Endothelial cell of umbilical vein (primary cell): Measurements from ENCODE around the gene MAPRE2.

Experiments
- EZH2 ChIP-seq: IDR thresholded peaks from 2 replicates; pipeline ENCODE4 v1.6.1; 2012; ENCODE audit warnings: borderline replicate concordance, low read depth, mild to moderate bottlenecking, moderate library complexity, low read length, inconsistent platforms; ENCODE audit not compliant: severe bottlenecking
- GATA2 ChIP-seq: IDR thresholded peaks from 2 replicates; pipeline ENCODE4 v1.7.0; 2011; ENCODE audit warnings: low read depth, mild to moderate bottlenecking, moderate library complexity, mixed read lengths, low read length; ENCODE audit not compliant: insufficient read length, insufficient read depth
- POLR2AphosphoS5 ChIP-seq: IDR thresholded peaks from 2 replicates; pipeline ENCODE4 v1.6.1; 2012; ENCODE audit warnings: low read depth, mild to moderate bottlenecking, control low read depth, low read length, moderate library complexity; ENCODE audit not compliant: insufficient read depth
- TF ChIP-seq, protein P1 (sequence below), 2 donors: IDR thresholded peaks; 1 replicate in 1 of 2; 2 replicates in 1 of 2; pipeline ENCODE4 v1.5.1; 2011; ENCODE audit warnings: low read length in 2 of 2, mild to moderate bottlenecking in 2 of 2, moderate library complexity in 2 of 2, control low read depth in 1 of 2, inconsistent platforms in 1 of 2, low read depth in 1 of 2; ENCODE audit not compliant: insufficient read depth in 1 of 2; ENCODE audit errors: extremely low read depth in 1 of 2
- TF ChIP-seq, protein P2 (sequence below): IDR thresholded peaks from 2 replicates; pipeline ENCODE4 v1.6.1; 2011; ENCODE audit not compliant: insufficient read depth, insufficient read length

GRCh38 chr18:35063875-35064690 lies 22.9 kb downstream of the MAPRE2 start:
- TF ChIP-seq, protein P1, sequence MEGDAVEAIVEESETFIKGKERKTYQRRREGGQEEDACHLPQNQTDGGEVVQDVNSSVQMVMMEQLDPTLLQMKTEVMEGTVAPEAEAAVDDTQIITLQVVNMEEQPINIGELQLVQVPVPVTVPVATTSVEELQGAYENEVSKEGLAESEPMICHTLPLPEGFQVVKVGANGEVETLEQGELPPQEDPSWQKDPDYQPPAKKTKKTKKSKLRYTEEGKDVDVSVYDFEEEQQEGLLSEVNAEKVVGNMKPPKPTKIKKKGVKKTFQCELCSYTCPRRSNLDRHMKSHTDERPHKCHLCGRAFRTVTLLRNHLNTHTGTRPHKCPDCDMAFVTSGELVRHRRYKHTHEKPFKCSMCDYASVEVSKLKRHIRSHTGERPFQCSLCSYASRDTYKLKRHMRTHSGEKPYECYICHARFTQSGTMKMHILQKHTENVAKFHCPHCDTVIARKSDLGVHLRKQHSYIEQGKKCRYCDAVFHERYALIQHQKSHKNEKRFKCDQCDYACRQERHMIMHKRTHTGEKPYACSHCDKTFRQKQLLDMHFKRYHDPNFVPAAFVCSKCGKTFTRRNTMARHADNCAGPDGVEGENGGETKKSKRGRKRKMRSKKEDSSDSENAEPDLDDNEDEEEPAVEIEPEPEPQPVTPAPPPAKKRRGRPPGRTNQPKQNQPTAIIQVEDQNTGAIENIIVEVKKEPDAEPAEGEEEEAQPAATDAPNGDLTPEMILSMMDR (IDR thresholded peaks at IDR 0.05; ENCODE audit: extremely low read depth in 1 of 2, insufficient read depth in 1 of 2, low read depth in 1 of 2, low read length in 2 of 2) = no peak
- TF ChIP-seq POLR2AphosphoS5 (no peak), EZH2 (no peak), GATA2 (no peak)
- TF ChIP-seq, protein P2, sequence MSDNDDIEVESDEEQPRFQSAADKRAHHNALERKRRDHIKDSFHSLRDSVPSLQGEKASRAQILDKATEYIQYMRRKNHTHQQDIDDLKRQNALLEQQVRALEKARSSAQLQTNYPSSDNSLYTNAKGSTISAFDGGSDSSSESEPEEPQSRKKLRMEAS = no peak
